ENCODE results near the gene LGR6.
A peak's percentile ranks its signal among the peaks of the same experiment; 100 is the strongest.

Gene LGR6

DNA sequence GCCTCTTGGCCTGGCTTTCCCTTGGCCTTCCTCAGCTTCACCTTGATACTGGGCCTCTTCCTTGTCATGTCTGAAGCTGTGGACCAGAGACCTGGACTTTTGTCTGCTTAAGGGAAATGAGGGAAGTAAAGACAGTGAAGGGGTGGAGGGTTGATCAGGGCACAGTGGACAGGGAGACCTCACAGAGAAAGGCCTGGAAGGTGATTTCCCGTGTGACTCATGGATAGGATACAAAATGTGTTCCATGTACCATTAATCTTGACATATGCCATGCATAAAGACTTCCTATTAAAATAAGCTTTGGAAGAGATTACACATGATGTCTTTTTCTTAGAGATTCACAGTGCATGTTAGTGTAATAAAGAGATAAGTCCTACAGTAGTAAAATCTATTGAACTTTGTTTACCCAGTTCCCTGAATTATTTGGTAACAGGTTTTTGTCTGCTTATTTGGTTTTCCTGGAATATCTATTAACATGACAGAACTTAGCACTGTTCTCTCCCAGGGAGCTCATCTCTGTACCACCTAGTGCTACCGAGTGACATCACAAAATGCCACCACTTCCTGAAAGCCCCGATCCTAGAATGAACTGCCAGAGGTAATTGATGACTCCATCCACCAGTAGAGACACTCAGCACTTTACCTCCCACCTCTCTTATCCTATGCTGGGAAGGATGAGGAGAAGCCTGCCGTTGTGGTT, 125.9 kb downstream of the LGR6 start:
- no peaks in the 10 kb centered on the region for H3K4me1 ChIP-seq (ENCODE audit: control insufficient read depth, insufficient read depth, low read length, poor library complexity, severe bottlenecking)
- H3K9me3 ChIP-seq (ENCODE audit: control insufficient read depth, low read length), result no peaks in the 10 kb centered on the region
- DNase-seq, result no peak
- no peaks in the 10 kb centered on the region for H3K36me3 ChIP-seq (ENCODE audit: control insufficient read depth, insufficient read depth, low read length)
- no peak overlapping the region for H3K4me3 ChIP-seq (ENCODE audit: insufficient read depth, low read depth, low read length, poor library complexity, severe bottlenecking)
- H3K27ac ChIP-seq (ENCODE audit: insufficient read depth, low read length, poor library complexity, severe bottlenecking), result no peak overlapping the region
- no peaks in the 10 kb centered on the region for H3K27me3 ChIP-seq (replicated peaks; ENCODE audit: control insufficient read depth, insufficient read depth, low read length, poor library complexity, severe bottlenecking)

DNA sequence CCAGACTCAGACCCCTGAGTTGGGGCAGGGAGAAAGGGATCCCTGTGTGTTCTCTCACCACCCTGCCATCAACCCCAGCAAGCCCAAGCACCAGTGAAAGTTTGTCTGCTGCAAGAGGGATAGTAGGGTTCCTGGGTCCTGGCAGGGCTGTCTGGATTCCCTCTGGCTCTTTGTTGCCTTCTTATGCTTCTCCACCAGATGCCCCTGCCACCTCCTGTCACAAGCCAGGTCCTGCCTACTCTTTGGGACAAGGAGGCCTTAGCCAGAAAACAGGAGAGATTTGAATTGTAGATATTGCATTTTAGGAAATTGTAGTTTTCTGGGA, 126.4 kb downstream of the LGR6 start:
- no peak overlapping the region for H3K4me3 ChIP-seq (ENCODE audit: insufficient read depth, low read depth, low read length, poor library complexity, severe bottlenecking)
- H3K27ac ChIP-seq (ENCODE audit: insufficient read depth, low read length, poor library complexity, severe bottlenecking), result no peak overlapping the region
- no peaks in the 10 kb centered on the region for H3K36me3 ChIP-seq (ENCODE audit: control insufficient read depth, insufficient read depth, low read length)
- H3K9me3 ChIP-seq (ENCODE audit: control insufficient read depth, low read length), result no peaks in the 10 kb centered on the region
- H3K4me1 ChIP-seq (ENCODE audit: control insufficient read depth, insufficient read depth, low read length, poor library complexity, severe bottlenecking), result no peaks in the 10 kb centered on the region
- no peak for DNase-seq
- H3K27me3 ChIP-seq (replicated peaks; ENCODE audit: control insufficient read depth, insufficient read depth, low read length, poor library complexity, severe bottlenecking), result no peaks in the 10 kb centered on the region

DNA sequence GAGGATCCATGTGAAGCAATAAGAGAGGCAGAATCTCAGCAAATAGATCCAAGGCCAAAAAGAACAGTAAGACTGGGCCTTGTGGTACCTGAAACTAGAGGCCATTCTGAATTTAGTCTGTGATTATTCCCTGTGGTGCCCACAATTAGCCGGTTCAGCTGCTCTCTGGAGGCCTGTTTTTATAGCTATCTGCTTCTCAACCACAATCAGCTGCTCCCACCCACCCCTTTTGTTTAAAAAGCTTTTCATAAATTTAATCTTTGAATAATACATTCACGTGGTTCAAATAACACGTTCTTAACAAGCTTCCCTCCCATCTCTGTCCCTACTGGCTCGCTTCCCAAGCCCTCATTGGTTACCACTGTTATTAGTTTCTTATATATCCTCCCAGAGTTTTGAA, 130.1 kb downstream of the LGR6 start:
- Histone ChIP-seq H3K4me1 (ENCODE audit: control insufficient read depth, insufficient read depth, low read length, poor library complexity, severe bottlenecking) (no peaks in the 10 kb centered on the region), H3K27me3 (replicated peaks; ENCODE audit: control insufficient read depth, insufficient read depth, low read length, poor library complexity, severe bottlenecking) (no peaks in the 10 kb centered on the region), H3K36me3 (ENCODE audit: control insufficient read depth, insufficient read depth, low read length) (no peaks in the 10 kb centered on the region), H3K4me3 (ENCODE audit: insufficient read depth, low read depth, low read length, poor library complexity, severe bottlenecking) (no peak overlapping the region), H3K9me3 (ENCODE audit: control insufficient read depth, low read length) (no peaks in the 10 kb centered on the region), H3K27ac (ENCODE audit: insufficient read depth, low read length, poor library complexity, severe bottlenecking) (no peak overlapping the region)
- no peak for DNase-seq

DNA sequence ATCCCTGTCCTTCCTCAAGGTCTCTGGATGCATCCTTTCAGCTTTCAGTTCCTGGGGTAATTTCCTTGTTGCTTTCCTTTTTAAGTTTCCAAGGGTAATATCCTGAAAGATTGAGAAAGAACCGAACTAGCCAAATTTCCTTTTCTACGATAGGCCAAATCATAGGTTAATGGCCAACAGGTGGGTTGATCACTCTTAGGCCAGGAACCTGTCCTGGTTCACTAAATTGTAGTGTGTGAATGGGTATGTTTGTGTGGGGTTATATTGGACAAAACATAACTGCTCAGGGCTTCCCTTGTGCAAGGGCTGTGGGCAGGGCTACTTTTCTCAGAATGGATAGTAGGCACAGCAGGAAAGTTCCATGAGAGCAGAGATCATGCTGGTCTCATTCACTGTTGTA, 131.0 kb downstream of the LGR6 start:
- Histone ChIP-seq H3K27ac (ENCODE audit: insufficient read depth, low read length, poor library complexity, severe bottlenecking) (no peak overlapping the region), H3K27me3 (replicated peaks; ENCODE audit: control insufficient read depth, insufficient read depth, low read length, poor library complexity, severe bottlenecking) (no peaks in the 10 kb centered on the region), H3K4me1 (ENCODE audit: control insufficient read depth, insufficient read depth, low read length, poor library complexity, severe bottlenecking) (no peaks in the 10 kb centered on the region), H3K36me3 (ENCODE audit: control insufficient read depth, insufficient read depth, low read length) (no peaks in the 10 kb centered on the region), H3K4me3 (ENCODE audit: insufficient read depth, low read depth, low read length, poor library complexity, severe bottlenecking) (no peak overlapping the region), H3K9me3 (ENCODE audit: control insufficient read depth, low read length) (no peaks in the 10 kb centered on the region)
- no peak for DNase-seq

DNA sequence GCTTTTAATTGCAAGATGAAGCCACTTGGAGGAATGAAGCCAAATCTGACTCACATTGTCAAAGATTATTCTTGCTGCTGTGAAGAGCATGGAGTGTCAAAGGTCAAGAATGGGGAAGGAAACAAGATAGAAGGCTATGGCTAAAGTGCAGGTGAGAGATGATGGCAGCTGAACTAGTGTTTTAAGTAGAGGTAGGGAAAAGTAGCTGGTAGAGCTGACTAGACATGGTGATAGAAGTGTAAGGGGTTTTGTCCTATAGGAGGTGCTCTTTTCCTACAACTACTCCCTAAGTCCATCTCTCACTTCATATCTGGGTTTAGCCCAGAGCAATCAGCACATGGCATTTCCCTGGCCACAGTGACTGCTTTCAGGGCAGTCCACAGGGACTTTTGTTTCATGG, 136.3 kb downstream of the LGR6 start:
- Histone ChIP-seq H3K4me3 (ENCODE audit: insufficient read depth, low read depth, low read length, poor library complexity, severe bottlenecking) (no peak overlapping the region), H3K4me1 (ENCODE audit: control insufficient read depth, insufficient read depth, low read length, poor library complexity, severe bottlenecking) (no peaks in the 10 kb centered on the region), H3K36me3 (ENCODE audit: control insufficient read depth, insufficient read depth, low read length) (peaks cover 6% of the 10 kb centered on the region), H3K9me3 (ENCODE audit: control insufficient read depth, low read length) (no peaks in the 10 kb centered on the region), H3K27ac (ENCODE audit: insufficient read depth, low read length, poor library complexity, severe bottlenecking) (no peak overlapping the region), H3K27me3 (replicated peaks; ENCODE audit: control insufficient read depth, insufficient read depth, low read length, poor library complexity, severe bottlenecking) (no peaks in the 10 kb centered on the region)
- DNase-seq, result no peak

DNA sequence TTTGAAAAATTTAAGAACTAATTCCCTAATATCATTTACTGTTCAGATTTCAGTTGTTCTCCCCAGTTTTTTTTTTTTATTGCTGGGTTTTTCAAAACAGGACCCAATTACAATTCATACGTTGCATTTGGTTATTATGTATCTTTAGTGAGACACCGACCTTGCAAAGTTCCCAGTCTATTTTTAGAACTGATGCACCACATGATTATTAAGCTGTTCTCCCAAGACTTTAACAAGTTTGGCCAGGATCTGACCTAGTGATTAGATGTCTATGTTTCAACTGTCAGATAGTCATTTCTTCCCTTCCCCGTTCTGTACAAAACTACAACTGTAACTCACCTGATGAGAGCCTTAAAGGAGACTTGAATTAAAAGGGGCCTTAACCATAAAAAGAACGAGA, 140.3 kb downstream of the LGR6 start:
- H3K36me3 ChIP-seq (ENCODE audit: control insufficient read depth, insufficient read depth, low read length), result peaks cover 6% of the 10 kb centered on the region
- H3K27ac ChIP-seq (ENCODE audit: insufficient read depth, low read length, poor library complexity, severe bottlenecking), result no peak overlapping the region
- no peak overlapping the region for H3K4me3 ChIP-seq (ENCODE audit: insufficient read depth, low read depth, low read length, poor library complexity, severe bottlenecking)
- no peak for DNase-seq
- H3K27me3 ChIP-seq (replicated peaks; ENCODE audit: control insufficient read depth, insufficient read depth, low read length, poor library complexity, severe bottlenecking), result no peaks in the 10 kb centered on the region
- H3K9me3 ChIP-seq (ENCODE audit: control insufficient read depth, low read length), result no peaks in the 10 kb centered on the region
- no peaks in the 10 kb centered on the region for H3K4me1 ChIP-seq (ENCODE audit: control insufficient read depth, insufficient read depth, low read length, poor library complexity, severe bottlenecking)

DNA sequence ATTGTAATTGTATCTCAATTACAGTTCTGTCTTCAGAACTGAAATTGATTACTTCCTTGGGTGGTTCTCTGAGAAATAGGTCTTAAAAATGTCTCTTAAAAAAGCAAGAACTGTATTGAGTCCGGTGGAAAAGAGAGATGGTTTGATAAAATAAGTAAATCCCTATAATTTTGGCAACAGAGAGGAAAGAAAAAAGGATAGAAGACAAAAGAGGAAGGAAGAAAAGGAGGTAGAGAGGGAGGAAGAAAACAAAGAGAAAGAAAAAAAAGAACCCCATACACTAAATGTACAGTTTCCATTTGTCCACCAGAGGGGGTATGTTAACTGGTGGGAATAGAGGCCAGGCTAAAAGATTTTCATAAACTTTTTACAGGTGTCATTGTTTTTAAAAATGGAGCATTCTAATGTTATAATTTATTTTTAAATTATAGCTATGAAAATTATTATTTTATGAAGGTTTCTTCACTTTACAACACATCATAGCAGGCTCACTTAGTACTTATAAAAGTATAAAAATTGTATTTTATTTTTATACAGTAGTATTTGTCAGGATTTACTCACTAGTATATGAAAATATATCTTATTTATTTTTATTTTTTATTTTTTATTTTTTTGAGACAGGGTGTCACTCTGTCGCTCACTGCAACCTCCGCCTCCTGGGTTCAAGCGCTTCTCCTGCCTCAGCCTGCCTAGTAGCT, 150.2 kb downstream of the LGR6 start:
- no peaks in the 10 kb centered on the region for H3K9me3 ChIP-seq (ENCODE audit: control insufficient read depth, low read length)
- no peak for DNase-seq
- no peaks in the 10 kb centered on the region for H3K27me3 ChIP-seq (replicated peaks; ENCODE audit: control insufficient read depth, insufficient read depth, low read length, poor library complexity, severe bottlenecking)
- no peaks in the 10 kb centered on the region for H3K36me3 ChIP-seq (ENCODE audit: control insufficient read depth, insufficient read depth, low read length)
- H3K4me3 ChIP-seq (ENCODE audit: insufficient read depth, low read depth, low read length, poor library complexity, severe bottlenecking), result no peak overlapping the region
- H3K27ac ChIP-seq (ENCODE audit: insufficient read depth, low read length, poor library complexity, severe bottlenecking), result no peak overlapping the region
- no peaks in the 10 kb centered on the region for H3K4me1 ChIP-seq (ENCODE audit: control insufficient read depth, insufficient read depth, low read length, poor library complexity, severe bottlenecking)

DNA sequence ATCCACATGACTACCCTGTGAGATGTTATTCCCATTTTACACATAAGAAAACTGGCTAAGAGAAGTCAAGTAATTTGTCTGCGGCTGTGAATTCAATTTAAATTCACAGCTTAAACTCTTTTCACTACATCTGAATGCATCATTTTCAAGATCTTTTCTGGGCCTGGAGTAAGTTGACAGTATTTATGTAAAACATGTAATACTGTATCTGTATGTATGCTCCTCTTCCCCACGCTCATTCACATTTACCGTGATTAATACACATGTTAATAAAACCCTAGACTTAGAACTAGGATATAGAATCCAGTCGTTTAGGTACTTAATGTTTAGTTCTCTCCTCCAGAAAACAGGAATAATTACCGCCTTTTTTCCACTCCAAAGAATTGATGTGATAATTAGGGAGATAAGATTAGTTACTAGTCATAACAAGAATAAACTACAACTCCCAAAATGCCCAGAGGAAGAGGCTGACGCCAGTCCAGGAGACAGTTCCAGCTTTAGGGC, 154.5 kb downstream of the LGR6 start:
- peak overlapping the region; percentile 33 for H3K27ac ChIP-seq (ENCODE audit: insufficient read depth, low read length, poor library complexity, severe bottlenecking)
- H3K4me1 ChIP-seq (ENCODE audit: control insufficient read depth, insufficient read depth, low read length, poor library complexity, severe bottlenecking), result peaks cover 6% of the 10 kb centered on the region
- H3K4me3 ChIP-seq (ENCODE audit: insufficient read depth, low read depth, low read length, poor library complexity, severe bottlenecking), result peak overlapping the region; percentile 94
- H3K27me3 ChIP-seq (replicated peaks; ENCODE audit: control insufficient read depth, insufficient read depth, low read length, poor library complexity, severe bottlenecking), result no peaks in the 10 kb centered on the region
- DNase-seq, result no peak
- no peaks in the 10 kb centered on the region for H3K36me3 ChIP-seq (ENCODE audit: control insufficient read depth, insufficient read depth, low read length)
- no peaks in the 10 kb centered on the region for H3K9me3 ChIP-seq (ENCODE audit: control insufficient read depth, low read length)

DNA sequence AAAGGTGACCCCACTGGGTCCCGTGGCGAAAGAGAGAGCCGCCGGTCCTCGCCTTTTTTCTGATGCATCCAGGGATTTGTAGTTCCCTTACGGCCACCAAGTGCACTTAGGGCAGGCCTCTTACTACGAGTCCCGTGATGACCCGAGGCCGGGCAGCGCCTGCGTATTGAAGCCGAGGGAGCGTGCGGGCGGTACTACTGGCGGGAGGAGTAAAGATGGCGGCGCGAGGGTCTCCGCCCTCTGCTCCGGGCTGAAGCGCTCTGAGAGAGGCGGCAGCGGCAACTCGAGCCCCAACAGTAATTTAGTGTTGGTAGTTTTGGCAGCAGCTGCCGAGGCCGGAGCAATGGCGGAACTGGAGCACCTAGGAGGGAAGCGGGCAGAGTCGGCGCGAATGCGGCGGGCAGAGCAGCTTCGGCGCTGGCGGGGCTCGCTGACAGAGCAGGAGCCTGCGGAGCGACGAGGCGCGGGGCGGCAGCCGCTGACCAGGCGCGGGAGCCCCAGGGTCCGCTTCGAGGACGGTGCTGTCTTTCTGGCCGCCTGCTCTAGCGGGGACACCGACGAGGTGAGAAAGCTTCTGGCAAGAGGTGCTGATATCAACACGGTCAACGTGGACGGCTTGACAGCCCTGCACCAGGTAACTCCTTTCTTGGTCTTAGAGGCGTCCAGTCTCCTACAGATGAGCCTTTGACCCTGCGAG, 155.1 kb downstream of the LGR6 start, which contains the start of gene PPP1R12B:
PPP1R12B (plus strand) TSS at position 191 of the 697 bp plus-strand sequence; CDS start at position 344, 153 bp downstream.
- peak; percentile 90 to 94 (median 93) for DNase-seq
- peaks cover 6% of the 10 kb centered on the region for H3K4me1 ChIP-seq (ENCODE audit: control insufficient read depth, insufficient read depth, low read length, poor library complexity, severe bottlenecking)
- no peaks in the 10 kb centered on the region for H3K36me3 ChIP-seq (ENCODE audit: control insufficient read depth, insufficient read depth, low read length)
- no peaks in the 10 kb centered on the region for H3K27me3 ChIP-seq (replicated peaks; ENCODE audit: control insufficient read depth, insufficient read depth, low read length, poor library complexity, severe bottlenecking)
- peak within 1 kb of the TSS; percentile 94 for H3K4me3 ChIP-seq (ENCODE audit: insufficient read depth, low read depth, low read length, poor library complexity, severe bottlenecking)
- H3K27ac ChIP-seq (ENCODE audit: insufficient read depth, low read length, poor library complexity, severe bottlenecking), result peak within 1 kb of the TSS; percentile 77
- H3K9me3 ChIP-seq (ENCODE audit: control insufficient read depth, low read length), result no peaks in the 10 kb centered on the region

Measured in effector memory CD4-positive, alpha-beta T cell (primary cell).